PFSK-1 (cell line): Measurements from ENCODE around the gene CNTN5.

Experiments
- FOXP2 ChIP-seq: optimal IDR thresholded peaks from 2 replicates; pipeline ENCODE3; 2011; ENCODE audit warnings: borderline replicate concordance, control low read depth, inconsistent platforms; ENCODE audit not compliant: insufficient read depth; ENCODE audit errors: extremely low read length, extremely low read depth
- POLR2AphosphoS5 ChIP-seq: IDR thresholded peaks from 2 replicates; pipeline ENCODE4 v1.6.1; 2012; ENCODE audit warnings: low read depth, mild to moderate bottlenecking, control low read depth, low read length, moderate library complexity
- SIN3A ChIP-seq: IDR thresholded peaks from 2 replicates; pipeline ENCODE4 v1.6.1; 2012; ENCODE audit warnings: mild to moderate bottlenecking, low read length, moderate library complexity, borderline replicate concordance; ENCODE audit not compliant: insufficient read depth
- TAF1 ChIP-seq: IDR thresholded peaks from 2 replicates; pipeline ENCODE4 v1.6.1; 2012; ENCODE audit warnings: low read length, control low read depth, borderline replicate concordance; ENCODE audit not compliant: insufficient read depth
- TF ChIP-seq, protein P1 (sequence below), 2 experiments: IDR thresholded peaks; 2 replicates each; pipeline versions ENCODE4 v1.6.1 to v1.8.0; 2011 to 2012; ENCODE audit warnings: low read depth in 2 of 2, low read length in 2 of 2, control low read depth in 1 of 2, inconsistent platforms in 1 of 2, mild to moderate bottlenecking in 1 of 2, moderate library complexity in 1 of 2; ENCODE audit not compliant: insufficient read depth in 1 of 2

The CNTN5 gene

DNA sequence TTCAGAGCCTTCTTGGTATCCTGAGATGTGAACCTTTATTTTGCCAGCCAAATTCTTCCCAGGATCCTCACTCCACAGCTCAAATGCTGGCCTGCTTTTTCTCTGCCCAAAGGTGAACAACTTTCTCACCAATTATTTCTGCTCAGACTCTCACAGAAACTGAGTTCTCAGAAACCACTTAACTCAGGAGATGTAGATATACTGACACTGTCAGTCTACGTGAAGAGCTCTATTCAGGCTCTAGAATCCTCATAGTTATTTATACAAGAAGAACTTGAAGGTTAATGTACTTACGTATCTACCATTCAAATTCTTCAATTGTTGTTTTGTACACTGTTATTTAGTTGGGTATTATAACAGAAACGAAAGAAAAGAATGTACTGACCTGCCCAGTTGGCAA lies 666.1 kb downstream of the CNTN5 start:
- TF ChIP-seq FOXP2 (no peak), TAF1 (no peak), POLR2AphosphoS5 (no peak), SIN3A (no peak)
- TF ChIP-seq, protein P1, sequence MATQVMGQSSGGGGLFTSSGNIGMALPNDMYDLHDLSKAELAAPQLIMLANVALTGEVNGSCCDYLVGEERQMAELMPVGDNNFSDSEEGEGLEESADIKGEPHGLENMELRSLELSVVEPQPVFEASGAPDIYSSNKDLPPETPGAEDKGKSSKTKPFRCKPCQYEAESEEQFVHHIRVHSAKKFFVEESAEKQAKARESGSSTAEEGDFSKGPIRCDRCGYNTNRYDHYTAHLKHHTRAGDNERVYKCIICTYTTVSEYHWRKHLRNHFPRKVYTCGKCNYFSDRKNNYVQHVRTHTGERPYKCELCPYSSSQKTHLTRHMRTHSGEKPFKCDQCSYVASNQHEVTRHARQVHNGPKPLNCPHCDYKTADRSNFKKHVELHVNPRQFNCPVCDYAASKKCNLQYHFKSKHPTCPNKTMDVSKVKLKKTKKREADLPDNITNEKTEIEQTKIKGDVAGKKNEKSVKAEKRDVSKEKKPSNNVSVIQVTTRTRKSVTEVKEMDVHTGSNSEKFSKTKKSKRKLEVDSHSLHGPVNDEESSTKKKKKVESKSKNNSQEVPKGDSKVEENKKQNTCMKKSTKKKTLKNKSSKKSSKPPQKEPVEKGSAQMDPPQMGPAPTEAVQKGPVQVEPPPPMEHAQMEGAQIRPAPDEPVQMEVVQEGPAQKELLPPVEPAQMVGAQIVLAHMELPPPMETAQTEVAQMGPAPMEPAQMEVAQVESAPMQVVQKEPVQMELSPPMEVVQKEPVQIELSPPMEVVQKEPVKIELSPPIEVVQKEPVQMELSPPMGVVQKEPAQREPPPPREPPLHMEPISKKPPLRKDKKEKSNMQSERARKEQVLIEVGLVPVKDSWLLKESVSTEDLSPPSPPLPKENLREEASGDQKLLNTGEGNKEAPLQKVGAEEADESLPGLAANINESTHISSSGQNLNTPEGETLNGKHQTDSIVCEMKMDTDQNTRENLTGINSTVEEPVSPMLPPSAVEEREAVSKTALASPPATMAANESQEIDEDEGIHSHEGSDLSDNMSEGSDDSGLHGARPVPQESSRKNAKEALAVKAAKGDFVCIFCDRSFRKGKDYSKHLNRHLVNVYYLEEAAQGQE (IDR thresholded peaks at IDR 0.05; ENCODE audit: insufficient read depth in 1 of 2, low read depth in 2 of 2, low read length in 2 of 2) = no peak

GRCh38 chr11:99687320-99687719 lies 666.6 kb downstream of the CNTN5 start:
- TF ChIP-seq FOXP2 (no peak), TAF1 (no peak), SIN3A (no peak), POLR2AphosphoS5 (no peak)
- TF ChIP-seq, protein P1 (IDR thresholded peaks at IDR 0.05; ENCODE audit: insufficient read depth in 1 of 2, low read depth in 2 of 2, low read length in 2 of 2) = no peak

GRCh38 chr11:99693941-99694492 lies 673.3 kb downstream of the CNTN5 start:
- no peak for TF ChIP-seq FOXP2
- TF ChIP-seq, protein P1 (IDR thresholded peaks at IDR 0.05; ENCODE audit: insufficient read depth in 1 of 2, low read depth in 2 of 2, low read length in 2 of 2) = no peak
- TF ChIP-seq SIN3A = no peak
- TF ChIP-seq TAF1 = no peak
- TF ChIP-seq POLR2AphosphoS5 = no peak

DNA sequence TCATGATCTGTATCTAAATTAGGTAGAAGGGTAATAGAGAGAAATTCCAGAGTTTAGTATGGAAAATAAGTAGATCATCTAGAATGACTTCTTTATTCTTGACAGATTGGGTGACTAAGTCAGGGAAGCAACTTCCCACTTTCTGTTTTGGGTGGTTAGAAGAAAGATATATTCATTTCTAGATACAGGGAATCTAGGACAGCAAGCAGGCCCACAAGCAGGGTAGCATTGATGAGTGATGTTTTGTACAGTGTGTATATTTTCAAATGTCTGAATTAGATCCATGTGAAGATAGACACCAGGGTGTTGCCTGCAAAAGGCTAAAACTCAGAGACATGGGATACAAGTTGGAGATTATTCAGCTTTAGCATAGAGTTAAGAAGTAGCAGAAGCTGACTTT lies 674.4 kb downstream of the CNTN5 start:
- TF ChIP-seq FOXP2 (no peak), TAF1 (no peak)
- TF ChIP-seq, protein P1 (IDR thresholded peaks at IDR 0.05; ENCODE audit: insufficient read depth in 1 of 2, low read depth in 2 of 2, low read length in 2 of 2) = no peak

- TF ChIP-seq TAF1 = no peak
- no peak for TF ChIP-seq FOXP2
- no peak for TF ChIP-seq SIN3A
- TF ChIP-seq POLR2AphosphoS5 = no peak
These were observed 686.1 kb downstream of the CNTN5 start for GRCh38 chr11:99706848-99707247.
